GM12875 (cell line): Measurements from ENCODE around the gene FOLR2.
"Not testable (repeated sequence)": the region's sequence is repeated elsewhere in the genome, so short reads cannot be mapped to it uniquely, and the experiment has no call there.

Experiments
- H3K4me3 ChIP-seq: one replicate; pipeline ENCODE4 v1.5.1; 2011; ENCODE audit warnings: low read depth, low read length, control low read depth
- TF ChIP-seq, protein P1 (sequence below): IDR thresholded peaks from 2 replicates; pipeline ENCODE4 v1.5.1; 2011; ENCODE audit warnings: low read depth, mild to moderate bottlenecking, control low read depth, inconsistent platforms, low read length, moderate library complexity, borderline replicate concordance; ENCODE audit not compliant: insufficient read depth

The FOLR2 gene

DNA sequence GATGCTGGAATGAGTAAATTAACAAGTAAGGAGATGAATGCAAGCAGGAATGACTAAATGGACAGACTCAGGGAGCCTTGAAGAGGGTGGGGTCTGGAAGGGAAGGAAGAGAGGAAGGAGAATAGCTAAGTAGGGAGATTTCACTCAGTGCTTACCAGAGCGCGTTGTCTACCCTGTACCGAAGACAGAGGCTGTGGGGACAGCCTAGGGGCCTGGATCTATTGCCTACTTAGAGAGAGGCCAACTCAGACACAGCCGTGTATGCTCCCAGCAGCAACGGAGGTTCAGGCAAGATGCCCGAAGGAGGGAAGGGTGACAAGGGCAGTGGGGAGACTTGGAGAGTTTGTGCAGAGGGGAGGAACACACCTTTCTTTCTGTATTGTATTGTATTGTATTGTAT is at the start of gene FOLR2:
FOLR2 (plus strand) TSS at position 157 of the 400 bp plus-strand sequence. CDS start 1,791 bp downstream, outside the sequence.
- H3K4me3 ChIP-seq = no peak within 1 kb of the TSS
- TF ChIP-seq, protein P1, sequence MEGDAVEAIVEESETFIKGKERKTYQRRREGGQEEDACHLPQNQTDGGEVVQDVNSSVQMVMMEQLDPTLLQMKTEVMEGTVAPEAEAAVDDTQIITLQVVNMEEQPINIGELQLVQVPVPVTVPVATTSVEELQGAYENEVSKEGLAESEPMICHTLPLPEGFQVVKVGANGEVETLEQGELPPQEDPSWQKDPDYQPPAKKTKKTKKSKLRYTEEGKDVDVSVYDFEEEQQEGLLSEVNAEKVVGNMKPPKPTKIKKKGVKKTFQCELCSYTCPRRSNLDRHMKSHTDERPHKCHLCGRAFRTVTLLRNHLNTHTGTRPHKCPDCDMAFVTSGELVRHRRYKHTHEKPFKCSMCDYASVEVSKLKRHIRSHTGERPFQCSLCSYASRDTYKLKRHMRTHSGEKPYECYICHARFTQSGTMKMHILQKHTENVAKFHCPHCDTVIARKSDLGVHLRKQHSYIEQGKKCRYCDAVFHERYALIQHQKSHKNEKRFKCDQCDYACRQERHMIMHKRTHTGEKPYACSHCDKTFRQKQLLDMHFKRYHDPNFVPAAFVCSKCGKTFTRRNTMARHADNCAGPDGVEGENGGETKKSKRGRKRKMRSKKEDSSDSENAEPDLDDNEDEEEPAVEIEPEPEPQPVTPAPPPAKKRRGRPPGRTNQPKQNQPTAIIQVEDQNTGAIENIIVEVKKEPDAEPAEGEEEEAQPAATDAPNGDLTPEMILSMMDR = no peak

DNA sequence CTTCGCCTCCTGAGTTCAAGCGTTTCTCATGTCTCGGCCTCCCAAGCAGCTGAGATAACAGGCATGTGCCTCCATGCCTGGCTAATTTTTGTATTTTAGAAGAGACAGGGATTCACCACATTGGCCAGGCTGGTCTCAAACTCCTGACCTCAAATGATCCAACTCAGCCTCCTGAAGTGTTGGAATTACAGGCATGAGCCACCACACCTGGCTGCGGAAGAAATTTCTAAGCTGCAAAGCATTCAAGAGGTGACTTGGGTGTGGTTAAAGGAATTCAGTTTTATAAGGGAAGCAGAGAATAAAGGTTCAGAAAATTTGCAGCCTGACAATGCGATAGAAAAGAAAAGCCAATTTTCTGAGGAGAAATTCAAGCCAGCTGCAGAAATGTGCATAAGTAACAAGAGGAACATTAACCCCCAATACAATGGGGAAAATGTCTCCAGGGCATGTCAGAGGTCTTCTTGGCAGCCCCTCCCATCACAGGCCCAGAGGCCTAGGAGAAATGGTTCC is 47.5 kb upstream of the FOLR2 start:
- not testable (repeated sequence) for H3K4me3 ChIP-seq

DNA sequence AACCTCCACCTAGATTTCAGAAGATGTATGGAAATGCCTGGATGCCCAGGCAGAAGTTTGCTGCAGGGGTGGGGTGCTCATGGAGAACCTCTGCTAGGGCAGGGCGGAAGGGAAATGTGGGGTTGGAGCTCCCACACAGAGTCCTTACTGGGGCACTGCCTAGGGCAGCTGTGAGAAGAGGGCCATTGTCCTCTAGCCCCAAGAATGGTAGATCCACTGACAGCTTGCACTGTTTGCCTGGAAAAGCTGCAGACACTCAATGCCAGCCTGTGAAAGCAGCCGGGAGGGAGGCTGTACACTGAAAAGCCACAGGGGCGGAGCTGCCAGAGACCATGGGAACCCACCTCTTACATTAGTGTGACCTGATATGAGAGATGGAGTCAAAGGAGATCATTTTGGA is 46.8 kb upstream of the FOLR2 start:
- H3K4me3 ChIP-seq = not testable (repeated sequence)

DNA sequence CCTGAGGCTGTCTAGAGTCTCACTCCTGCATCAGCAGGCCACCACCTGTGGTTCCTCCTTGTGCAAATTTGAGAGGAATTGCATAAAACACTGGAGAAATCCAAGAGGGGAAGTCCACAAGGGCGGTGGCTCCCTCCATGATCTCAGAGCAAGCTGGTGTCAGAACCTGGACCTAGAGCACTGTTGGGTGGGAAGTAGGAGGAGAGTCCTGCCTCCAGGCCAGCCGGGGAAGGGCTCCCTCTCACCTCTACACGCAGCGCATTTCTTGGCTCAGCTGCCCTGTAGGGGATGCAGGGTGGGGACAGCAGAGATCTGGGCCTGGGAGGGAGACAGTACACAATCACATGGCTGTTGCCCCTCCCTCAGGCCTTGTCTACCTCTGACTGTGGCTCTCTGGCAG is 44.6 kb upstream of the FOLR2 start:
- not testable (repeated sequence) for H3K4me3 ChIP-seq

DNA sequence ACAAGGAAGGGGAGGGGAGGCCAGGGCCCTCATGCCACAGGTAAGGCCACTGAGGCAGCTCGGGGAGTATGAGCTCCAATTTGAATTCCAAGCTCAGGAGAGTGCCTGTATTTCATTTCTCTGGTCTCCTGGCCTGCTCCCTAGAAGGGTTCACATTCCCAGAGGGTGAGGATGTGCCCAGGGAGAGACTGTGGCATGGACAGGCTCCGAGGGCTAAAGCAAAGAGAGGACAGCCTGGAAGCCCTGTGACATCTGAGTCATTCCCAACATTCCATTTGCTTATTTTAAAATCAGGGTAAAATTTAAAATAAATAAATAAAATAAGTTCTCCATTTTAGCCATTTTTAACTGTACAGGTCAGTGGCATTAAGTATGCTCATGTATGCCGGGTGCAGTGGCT is 43.3 kb upstream of the FOLR2 start:
- no peak overlapping the region for H3K4me3 ChIP-seq
- TF ChIP-seq, protein P1 = no peak

DNA sequence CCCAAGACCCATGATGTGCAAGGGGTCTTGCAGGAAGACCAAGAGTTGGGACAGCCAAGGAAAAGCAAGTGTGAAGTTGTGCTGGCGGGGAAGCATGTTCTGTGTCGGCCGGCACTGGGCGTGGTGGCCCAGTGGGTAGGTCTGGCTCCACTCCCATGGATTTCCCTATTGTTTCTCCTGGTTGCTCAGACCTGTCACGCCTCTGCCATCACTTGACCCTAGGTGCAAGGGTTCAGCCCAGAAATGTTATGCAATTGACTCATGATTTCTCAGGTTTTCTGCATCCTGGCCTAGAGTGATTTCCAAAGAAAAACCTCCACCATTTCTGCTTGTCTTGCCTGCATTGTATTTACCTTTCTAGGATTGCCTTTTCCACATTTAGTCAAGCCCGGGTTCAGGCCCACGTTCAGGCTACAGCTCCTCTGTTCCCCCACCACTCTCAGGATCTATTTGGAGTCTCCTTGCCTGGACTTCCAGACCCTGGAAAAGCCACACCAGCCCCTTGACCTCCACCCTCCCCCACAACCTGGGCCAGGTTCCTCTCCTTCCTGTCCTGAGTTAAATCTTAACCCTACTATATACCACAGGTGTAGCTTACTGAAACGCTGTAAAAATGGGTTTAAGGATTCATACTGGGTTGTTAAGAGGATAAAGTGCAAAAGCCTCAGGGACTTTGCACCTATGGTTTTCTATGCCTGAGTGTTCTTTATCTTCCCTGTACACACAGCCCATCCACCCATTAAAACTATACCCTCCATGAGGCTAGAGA is 42.1 kb upstream of the FOLR2 start:
- H3K4me3 ChIP-seq = no peak overlapping the region
- TF ChIP-seq, protein P1 = no peak

DNA sequence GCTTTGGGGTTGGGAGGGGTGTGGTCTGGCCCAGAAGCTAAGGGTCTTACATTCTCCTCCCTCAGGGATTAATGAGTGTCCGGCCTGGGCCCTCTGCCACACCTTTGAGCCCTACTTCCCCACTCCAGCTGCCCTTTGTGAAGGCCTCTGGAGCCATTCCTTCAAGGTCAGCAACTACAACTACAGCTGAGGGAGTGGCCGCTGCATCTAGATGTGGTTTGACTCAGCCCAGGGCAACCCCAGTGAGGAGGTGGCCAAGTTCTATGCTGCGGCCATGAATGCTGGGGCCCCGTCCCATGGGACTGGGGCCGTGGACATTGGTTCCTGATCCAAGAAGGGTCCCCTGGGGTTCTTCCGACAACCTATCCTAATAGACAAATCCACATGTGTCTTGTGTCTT is 38.9 kb upstream of the FOLR2 start:
- TF ChIP-seq, protein P1 = no peak
- no peak overlapping the region for H3K4me3 ChIP-seq

DNA sequence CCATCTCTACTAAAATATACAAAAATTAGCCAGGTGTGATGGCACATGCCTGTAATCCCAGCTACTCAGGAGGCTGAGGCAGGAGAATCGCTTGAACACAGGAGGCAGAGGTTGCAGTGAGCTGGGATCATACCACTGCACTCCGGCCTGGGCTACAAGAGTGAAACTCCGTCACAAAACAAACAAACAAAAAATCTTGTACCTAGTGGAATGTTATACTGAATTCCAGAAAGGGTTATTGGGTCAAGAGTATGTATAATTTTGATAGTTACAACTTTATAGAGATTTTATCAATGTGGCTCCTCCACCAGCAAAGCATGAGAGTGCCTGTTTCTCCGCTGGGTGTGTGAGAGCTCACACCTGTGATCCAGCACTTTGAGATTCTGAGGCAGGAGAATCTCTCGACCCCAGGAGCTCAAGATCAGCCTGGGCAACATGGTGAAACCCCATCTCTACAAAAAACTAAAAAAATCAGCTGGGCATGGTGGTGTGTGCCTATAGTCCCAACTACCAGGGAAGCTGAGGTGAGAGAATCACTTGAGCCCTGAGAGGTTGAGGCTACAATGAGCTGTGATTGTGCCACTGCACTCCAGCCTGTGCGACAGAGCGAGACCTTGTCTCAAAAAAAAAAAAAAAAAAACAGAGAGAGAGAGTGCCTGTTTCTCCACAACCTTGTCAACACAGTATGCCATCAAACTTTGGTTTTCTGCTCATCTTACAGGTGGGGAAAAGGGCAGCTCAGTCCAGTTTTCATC is 37.4 kb upstream of the FOLR2 start:
- no peak overlapping the region for H3K4me3 ChIP-seq
- TF ChIP-seq, protein P1 = no peak
